SKM-1 (cell line): ENCODE results near the gene ZNF474.
"Not testable (repeated sequence)": the region's sequence is repeated elsewhere in the genome, so short reads cannot be mapped to it uniquely, and the experiment has no call there.

Experiments used
- DNase-seq: peaks from one replicate; lab custom pipeline; 2025; ENCODE audit not compliant: unreplicated experiment; lab: John Stamatoyannopoulos, UW

Gene ZNF474

GRCh38 chr5:122129306-122129705 is at the start of gene ZNF474:
Gene ZNF474, plus strand, starts transcription at chr5:122129546. Its CDS starts 22,445 bp downstream, at chr5:122151991.
- no peak for DNase-seq

DNA sequence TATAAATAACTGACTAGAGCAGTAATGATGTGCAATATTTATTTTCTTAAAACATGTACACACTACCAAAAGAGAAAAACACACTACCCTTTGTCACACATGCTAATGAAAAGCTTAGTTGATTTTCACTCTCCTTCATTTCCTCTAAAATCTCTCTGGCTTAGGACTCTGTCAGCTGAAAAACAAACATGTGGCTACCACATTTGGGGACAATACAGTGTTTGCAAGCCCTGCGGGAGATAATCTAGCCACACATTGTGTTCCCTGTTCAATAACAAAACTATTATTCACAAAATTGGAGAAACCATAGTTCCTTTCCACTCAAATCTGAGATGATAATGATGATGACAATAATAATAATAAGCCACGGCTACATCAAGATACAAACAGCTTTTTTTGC is 47.8 kb upstream of the ZNF474 start:
- DNase-seq = no peak

DNA sequence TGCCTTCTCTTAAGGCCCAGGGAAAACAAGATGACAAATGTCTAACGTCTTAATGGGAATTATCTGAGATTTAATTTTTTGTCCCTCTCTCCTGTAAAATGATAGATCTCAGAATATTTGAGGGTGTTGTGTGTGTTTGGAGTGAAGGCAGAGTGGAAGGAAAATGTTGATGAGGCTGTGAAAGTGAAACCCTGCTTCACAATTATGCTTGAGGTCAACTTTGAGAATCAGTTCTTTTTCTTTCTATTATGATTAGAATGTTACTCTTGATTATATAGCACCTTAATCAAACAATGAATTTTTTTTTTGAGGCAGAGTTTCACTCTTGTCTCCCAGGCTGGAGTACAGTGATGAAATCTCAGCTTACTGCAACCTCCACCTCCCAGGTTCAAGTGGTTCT is 45.8 kb upstream of the ZNF474 start:
- DNase-seq = no peak

DNA sequence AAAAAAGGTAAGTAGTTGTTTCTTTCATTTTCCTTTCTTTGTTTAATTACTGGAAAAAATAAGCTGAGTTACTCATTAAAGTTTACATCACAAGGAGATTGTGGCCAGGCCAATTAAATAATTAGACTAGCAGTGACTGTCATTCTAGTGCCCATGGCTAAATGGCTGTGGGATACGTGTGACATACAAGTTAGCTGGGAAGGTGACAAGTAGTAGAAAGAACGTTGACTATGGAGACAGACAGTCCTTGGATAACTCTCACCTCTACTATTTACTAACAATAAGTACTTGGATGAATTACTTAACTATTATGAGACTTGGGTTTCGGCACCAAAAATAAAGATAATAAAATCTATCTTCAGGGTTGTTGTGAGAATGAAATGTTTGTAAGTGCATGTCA is 44.3 kb upstream of the ZNF474 start:
- no peak for DNase-seq

- no peak for DNase-seq
These were observed 40.0 kb upstream of the ZNF474 start for GRCh38 chr5:122089096-122090013.

- DNase-seq = no peak
These were observed 37.3 kb upstream of the ZNF474 start for GRCh38 chr5:122091936-122092600.

- no peak for DNase-seq
These were observed 35.7 kb upstream of the ZNF474 start for GRCh38 chr5:122093415-122094180.

- not testable (repeated sequence) for DNase-seq
These were observed 35.1 kb upstream of the ZNF474 start for GRCh38 chr5:122094251-122094650.

DNA sequence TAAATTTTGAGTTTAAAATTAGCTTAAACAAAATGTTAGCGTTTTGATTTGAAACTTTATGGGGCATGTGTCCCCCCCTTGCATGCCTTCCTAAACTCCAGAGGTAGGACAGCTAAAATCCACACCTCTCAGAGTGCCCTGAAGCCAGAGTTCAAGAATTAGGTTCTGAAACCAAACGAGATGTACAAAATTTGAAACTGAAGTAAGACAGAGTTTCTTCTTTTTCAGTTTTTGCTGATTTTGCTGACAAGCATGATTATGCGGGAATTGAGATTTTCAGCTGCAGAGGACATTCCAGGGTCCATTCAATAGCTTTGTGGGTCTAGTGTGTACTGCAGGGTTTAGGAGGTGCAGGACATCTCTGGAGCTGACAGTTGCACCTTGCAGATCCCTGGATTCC is 34.2 kb upstream of the ZNF474 start:
- no peak for DNase-seq

- DNase-seq = no peak
These were observed 32.0 kb upstream of the ZNF474 start for GRCh38 chr5:122097391-122097790.

DNA sequence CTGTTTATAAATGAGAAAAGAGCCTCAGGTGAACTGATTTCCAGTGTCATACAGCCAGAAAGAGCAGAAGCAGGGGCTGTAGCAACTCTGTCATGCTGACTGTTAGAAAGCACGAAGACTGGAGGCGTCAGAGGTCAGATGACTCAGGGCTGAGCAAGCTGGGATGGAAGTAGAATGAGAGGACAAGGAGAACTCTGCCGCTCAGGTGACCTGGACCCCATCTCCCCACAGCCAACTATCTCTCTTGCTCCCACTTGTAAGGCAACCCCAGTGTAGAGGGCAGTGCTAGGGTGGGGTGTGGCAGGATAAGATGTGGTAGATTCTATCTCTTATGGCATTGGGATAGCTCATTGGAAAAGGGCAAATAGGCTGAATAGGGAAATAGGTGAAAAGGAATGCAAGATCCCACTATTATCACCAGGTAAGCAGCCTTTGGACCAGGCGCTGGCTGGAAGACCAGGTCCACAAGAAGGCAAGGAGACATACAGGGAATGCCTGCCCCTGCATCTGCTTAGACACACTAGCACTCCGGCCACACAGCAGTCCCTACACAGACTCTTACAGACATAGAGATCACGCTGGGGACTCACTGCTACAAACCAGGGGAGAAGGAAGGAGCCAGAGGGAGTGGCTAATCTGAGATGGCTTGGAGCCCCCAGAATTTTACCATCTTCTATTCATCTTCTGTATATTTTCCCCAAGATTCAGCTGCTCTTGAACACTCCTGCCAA is 30.1 kb upstream of the ZNF474 start:
- no peak for DNase-seq

GRCh38 chr5:122101636-122102285 is 27.6 kb upstream of the ZNF474 start:
- peak; percentile 5 for DNase-seq

GRCh38 chr5:122102825-122103224 is 26.5 kb upstream of the ZNF474 start:
- no peak for DNase-seq

- DNase-seq = no peak
These were observed 23.4 kb upstream of the ZNF474 start for GRCh38 chr5:122105909-122106308.

GRCh38 chr5:122107016-122107415 is 22.3 kb upstream of the ZNF474 start:
- no peak for DNase-seq

DNA sequence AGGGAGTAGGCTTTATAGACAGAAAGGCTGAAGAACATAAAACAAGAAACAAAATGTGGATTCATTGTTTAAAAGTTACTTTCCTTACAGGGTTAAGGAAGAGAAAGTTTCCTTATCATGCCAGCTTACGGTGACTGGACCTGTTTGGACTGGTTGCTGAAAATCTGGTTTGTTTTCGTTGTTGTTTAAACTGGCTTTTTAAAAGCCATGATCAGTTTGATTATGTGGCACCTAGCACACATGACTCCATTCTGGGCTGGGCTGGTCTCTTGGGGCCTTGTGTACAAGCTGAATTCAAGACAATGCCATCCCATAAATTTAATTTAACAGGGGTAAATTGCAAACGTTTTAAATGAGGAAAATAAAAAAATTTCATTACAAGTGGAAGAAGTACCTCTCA is 18.4 kb upstream of the ZNF474 start:
- no peak for DNase-seq

GRCh38 chr5:122111460-122111859 is 17.9 kb upstream of the ZNF474 start:
- no peak for DNase-seq

DNA sequence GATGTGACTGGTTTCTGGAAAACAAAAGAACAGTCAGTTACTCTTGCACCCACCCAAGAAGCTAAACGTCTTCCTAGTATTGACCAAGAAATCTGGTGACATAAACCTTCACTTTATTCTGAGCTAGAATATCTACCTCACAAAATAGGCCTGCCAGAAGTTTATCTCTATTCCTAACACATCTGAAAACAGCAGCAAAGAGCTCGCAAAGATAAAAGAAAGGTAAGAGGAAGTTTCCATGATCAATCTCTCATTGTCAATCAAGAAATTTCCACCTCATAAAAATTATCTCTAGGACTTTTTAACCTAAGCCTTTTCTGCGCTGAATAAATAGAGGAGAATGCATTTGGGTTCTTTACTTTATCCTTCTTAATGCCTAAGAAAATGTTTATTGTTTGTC is 17.3 kb upstream of the ZNF474 start:
- DNase-seq = no peak

- DNase-seq = no peak
These were observed 16.4 kb upstream of the ZNF474 start for GRCh38 chr5:122112733-122113558.

DNA sequence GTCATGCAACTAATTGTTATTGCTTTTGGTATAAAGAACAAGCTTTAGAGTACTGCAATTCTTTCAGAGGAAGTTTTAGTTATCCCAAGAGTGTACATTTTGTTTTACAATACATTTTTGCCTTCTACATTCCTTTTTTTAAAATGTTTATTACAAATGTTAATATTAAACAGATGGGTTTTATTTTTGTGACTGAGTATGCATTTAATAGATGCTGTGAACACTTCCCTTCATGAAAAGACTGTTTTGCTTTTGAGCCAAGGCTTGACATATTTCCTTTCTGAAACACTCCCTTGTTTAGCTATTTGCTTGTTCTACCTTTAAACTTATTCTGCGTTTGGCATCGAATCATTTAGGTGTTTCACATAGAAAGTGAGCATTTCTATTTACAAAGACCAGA is 14.8 kb upstream of the ZNF474 start:
- DNase-seq = no peak
